Liver (tissue), 3 donors: ENCODE measurements around the gene PEX3.

Experiments used
- CTCF ChIP-seq: fragments of 150-350 bp; IDR thresholded peaks from 2 replicates; pipeline ENCODE4 v1.5.1; 2017; ENCODE audit warnings: improper control_type of control experiment, low read depth, low read length; ENCODE audit not compliant: missing input control
- RAD21 ChIP-seq, 2 donors: IDR thresholded peaks; 2 replicates each; pipeline ENCODE4 v1.6.1; 2016; ENCODE audit warnings: antibody characterized with exemption in 2 of 2, mild to moderate bottlenecking in 2 of 2
- SP1 ChIP-seq: IDR thresholded peaks from 2 replicates; pipeline ENCODE4 v1.6.1; 2018; ENCODE audit warnings: antibody characterized with exemption, mild to moderate bottlenecking
- donor health status: healthy.
- donor health status: healthy.

- TF ChIP-seq CTCF (no peak), RAD21 (IDR thresholded peaks at IDR 0.05) (no peak), SP1 (no peak)
Observed at GRCh38 chr6:143408151-143408786, 42.3 kb upstream of the PEX3 start.
